HAP-1 (cell line): Measurements from ENCODE around the gene GALR3.

Experiments used
- DNase-seq, 2 experiments: peaks; one replicate each; pipeline ENCODE4 v3.0.0-alpha.2; 2016 to 2020; ENCODE audit warnings: low spot score in 2 of 2
- H3K27me3 ChIP-seq: fragments of 250-450 bp; sonication (Bioruptor Pico); 2 replicates; pipeline ENCODE4 v1.5.1; 2020; ENCODE audit warnings: low read depth, mild to moderate bottlenecking, moderate library complexity
- H3K36me3 ChIP-seq: fragments of 250-450 bp; sonication (Bioruptor Pico); replicated peaks from 2 replicates; pipeline ENCODE4 v1.5.1; 2020; ENCODE audit warnings: mild to moderate bottlenecking
- H3K4me1 ChIP-seq: fragments of 250-450 bp; sonication (Bioruptor Pico); 2 replicates; pipeline ENCODE4 v1.5.1; 2020; ENCODE audit warnings: mild to moderate bottlenecking
- H3K4me3 ChIP-seq: fragments of 250-450 bp; sonication (Bioruptor Pico); 2 replicates; pipeline ENCODE4 v1.5.1; 2020; ENCODE audit warnings: mild to moderate bottlenecking, moderate library complexity
- H3K9me3 ChIP-seq: fragments of 250-450 bp; sonication (Bioruptor Pico); 2 replicates; pipeline ENCODE4 v1.5.1; 2020; ENCODE audit warnings: mild to moderate bottlenecking, moderate library complexity
- in situ Hi-C: fragments of 300-500 bp; cut with MboI; formaldehyde crosslinking; loops from 3 replicates; pipeline ENCODE4 v1.14.3; 2020; ENCODE audit warnings: low sequenced_read_pairs, inconsistent platforms, mixed read lengths

GALR3 gene, protein sequence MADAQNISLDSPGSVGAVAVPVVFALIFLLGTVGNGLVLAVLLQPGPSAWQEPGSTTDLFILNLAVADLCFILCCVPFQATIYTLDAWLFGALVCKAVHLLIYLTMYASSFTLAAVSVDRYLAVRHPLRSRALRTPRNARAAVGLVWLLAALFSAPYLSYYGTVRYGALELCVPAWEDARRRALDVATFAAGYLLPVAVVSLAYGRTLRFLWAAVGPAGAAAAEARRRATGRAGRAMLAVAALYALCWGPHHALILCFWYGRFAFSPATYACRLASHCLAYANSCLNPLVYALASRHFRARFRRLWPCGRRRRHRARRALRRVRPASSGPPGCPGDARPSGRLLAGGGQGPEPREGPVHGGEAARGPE

GRCh38 chr22:37823134-37823985 is at the start of gene GALR3:
Gene GALR3, plus strand, starts transcription at chr22:37823382. Its CDS starts 25 bp downstream, at chr22:37823407.
- Histone ChIP-seq H3K4me3 (no peak within 1 kb of the TSS), H3K36me3 (no peaks in the 10 kb centered on the region), H3K27me3 (no peaks in the 10 kb centered on the region), H3K9me3 (no peaks in the 10 kb centered on the region), H3K4me1 (no peaks in the 10 kb centered on the region)
- DNase-seq, result no peak
- in situ Hi-C loops, result no loop called here

DNA sequence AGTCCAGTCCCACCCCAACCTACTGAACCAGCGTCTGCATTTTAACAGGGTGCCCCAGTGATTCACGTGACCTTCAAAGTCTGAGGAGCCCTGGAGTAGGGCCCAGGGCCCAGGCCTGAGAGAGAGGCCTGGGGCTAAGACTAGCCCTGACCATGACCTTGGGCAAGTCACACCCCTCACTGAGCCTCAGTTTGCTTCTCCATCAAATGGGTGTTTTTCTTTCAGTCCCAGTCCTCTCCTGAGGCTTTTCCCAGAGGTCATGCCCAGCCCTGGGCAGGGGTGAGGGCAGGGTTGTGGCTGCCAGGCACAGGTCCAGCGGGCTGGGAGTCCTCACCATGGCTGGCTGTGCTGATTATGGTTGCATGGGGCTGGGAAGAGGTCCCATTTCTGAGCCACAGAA is 48.5 kb upstream of the GALR3 start:
- Histone ChIP-seq H3K4me1 (peaks cover 10% of the 10 kb centered on the region), H3K4me3 (no peak overlapping the region), H3K27me3 (no peaks in the 10 kb centered on the region), H3K36me3 (peaks cover 13% of the 10 kb centered on the region), H3K9me3 (no peaks in the 10 kb centered on the region)
- no peak for DNase-seq
- in situ Hi-C loops, result no loop called here

GRCh38 chr22:37775785-37776638 is 47.2 kb upstream of the GALR3 start:
- peaks cover 11% of the 10 kb centered on the region for H3K36me3 ChIP-seq
- in situ Hi-C loops, result no loop called here
- DNase-seq, result no peak
- peaks cover 10% of the 10 kb centered on the region for H3K4me1 ChIP-seq
- H3K27me3 ChIP-seq, result no peaks in the 10 kb centered on the region
- H3K4me3 ChIP-seq, result no peak overlapping the region
- H3K9me3 ChIP-seq, result no peaks in the 10 kb centered on the region

DNA sequence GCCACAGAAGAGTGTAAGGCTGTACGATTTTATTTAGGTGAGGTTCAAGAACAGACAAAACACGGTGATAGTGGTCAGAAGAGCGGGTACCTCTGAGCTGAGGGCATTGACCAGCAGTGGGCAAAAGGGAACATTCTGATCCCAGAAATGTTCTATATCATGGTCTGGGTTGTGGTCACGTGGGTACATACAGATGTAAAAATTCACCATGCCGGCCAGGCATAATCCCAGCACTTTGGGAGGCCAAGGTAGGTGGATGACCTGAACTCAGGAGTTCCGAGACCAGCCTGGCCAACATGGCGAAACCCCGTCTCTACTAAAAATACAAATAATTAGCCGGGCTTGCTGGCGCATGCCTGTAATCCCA is 46.6 kb upstream of the GALR3 start:
- Histone ChIP-seq H3K9me3 (no peaks in the 10 kb centered on the region), H3K4me3 (no peak overlapping the region), H3K4me1 (peaks cover 10% of the 10 kb centered on the region), H3K36me3 (peaks cover 7% of the 10 kb centered on the region), H3K27me3 (no peaks in the 10 kb centered on the region)
- in situ Hi-C loops, result no loop called here
- no peak for DNase-seq

DNA sequence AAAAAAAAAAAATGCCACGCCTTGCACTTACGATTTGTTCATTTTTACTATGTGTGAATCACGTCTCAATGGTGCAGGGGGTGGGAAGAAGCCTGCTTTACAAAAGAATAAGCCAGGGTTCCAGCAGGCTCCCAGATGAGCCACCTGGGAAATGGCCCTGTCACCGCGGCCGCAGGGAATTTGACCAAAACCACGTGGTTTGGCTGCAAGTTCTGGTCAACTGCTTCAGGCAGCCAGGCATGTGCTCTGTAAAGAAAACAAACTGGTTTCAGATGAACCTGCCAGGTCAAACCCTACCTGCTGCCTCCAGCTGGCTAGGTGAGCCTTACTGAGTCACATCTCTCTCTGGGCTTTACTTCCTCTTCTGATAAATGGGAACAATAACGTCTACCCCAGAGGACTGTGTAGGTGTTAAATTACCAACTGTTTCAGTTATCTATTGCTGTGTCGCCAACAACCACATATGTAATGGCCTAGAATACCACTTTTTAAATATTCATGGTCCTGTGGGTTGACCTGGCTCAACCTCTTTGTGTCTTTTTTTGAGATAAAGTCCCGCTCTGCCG is 46.0 kb upstream of the GALR3 start:
- in situ Hi-C loops, result no loop called here
- peaks cover 10% of the 10 kb centered on the region for H3K4me1 ChIP-seq
- peak; percentile 56 to 74 for DNase-seq
- H3K36me3 ChIP-seq, result peaks cover 3% of the 10 kb centered on the region
- no peak overlapping the region for H3K4me3 ChIP-seq
- H3K27me3 ChIP-seq, result no peaks in the 10 kb centered on the region
- H3K9me3 ChIP-seq, result no peaks in the 10 kb centered on the region

GRCh38 chr22:37778370-37779009 is 44.7 kb upstream of the GALR3 start:
- Histone ChIP-seq H3K9me3 (no peaks in the 10 kb centered on the region), H3K4me1 (peaks cover 10% of the 10 kb centered on the region), H3K4me3 (no peak overlapping the region), H3K27me3 (no peaks in the 10 kb centered on the region), H3K36me3 (no peaks in the 10 kb centered on the region; the same call in 1 of the 2 replicates)
- in situ Hi-C loops, result no loop called here
- no peak for DNase-seq

DNA sequence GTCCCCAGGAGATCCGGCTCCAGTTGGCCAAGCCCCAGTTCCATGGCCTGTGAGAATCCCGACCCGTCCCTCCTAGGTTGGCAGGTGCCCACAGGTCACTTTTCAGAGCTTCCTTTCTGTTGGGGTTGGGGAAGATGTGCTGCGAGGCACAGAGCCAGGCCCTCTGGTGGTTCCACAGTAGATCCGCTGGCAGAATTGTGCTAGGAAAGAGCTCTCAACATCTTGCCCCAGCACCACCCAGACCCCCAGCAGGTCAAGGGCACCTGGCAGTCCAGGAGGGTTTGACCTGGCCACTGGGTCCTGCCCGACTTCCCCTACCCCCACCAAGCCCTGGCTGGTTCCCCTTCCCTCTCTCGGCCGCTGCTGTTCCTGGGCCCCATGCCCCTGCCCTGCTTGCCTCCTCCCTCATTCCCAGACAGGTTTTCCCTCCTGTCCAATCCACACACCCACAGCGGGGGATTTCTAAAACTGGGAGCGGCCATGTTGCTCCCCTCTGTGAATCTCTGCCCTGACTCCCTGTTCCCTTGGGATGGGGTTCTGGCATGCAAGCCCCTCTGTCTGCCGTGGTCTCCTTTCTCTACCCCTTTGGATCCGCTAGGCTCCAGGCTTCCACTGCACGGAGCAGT is 41.6 kb upstream of the GALR3 start:
- no peak for DNase-seq
- in situ Hi-C loops, result no loop called here
- Histone ChIP-seq H3K36me3 (no peaks in the 10 kb centered on the region), H3K4me1 (peaks cover 8% of the 10 kb centered on the region), H3K9me3 (no peaks in the 10 kb centered on the region), H3K4me3 (no peak overlapping the region), H3K27me3 (no peaks in the 10 kb centered on the region)

DNA sequence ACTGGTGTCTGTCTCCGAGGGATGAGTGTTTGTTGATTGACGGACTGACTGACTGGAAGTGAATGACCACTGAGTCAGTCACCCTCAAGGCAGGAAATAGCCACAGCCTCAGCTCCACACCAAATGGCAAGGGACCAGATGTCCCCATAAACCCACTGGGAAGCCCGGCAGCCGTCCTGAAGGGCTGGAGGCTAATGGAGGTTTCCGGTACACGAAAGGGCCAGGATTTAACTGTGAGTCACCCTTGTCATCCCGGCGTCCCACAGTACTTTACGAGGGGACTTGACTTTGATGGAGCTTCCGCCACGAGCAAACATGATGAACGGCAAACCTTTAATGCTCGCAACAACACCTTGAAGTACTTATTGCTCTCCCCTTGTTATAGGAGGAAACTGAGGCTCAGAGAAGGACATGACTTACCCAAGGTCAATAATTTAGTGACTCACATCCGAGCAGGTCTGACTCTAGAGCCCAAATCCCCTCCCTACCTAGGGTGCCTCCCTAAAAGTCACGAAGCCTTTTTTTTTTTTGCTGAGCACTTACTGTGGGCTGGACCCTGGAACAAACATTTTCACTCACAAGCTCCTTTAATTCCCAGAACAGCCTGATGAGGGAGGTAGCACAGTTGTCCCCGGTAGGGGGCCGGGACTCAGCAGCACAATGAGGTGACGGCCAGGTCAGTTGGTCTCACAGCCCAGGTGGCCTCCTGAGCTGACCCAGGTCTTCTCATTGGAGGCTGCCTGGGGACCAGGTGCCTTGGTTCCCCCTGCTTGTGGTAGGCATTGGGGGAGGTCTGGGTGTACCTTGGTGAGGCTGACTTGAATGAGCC is 40.6 kb upstream of the GALR3 start:
- in situ Hi-C loops, result no loop called here
- Histone ChIP-seq H3K4me1 (no peaks in the 10 kb centered on the region; the same call in 1 of the 2 replicates), H3K36me3 (no peaks in the 10 kb centered on the region), H3K27me3 (no peaks in the 10 kb centered on the region), H3K9me3 (no peaks in the 10 kb centered on the region), H3K4me3 (no peak overlapping the region)
- DNase-seq, result no peak

GRCh38 chr22:37784829-37785495 is 38.2 kb upstream of the GALR3 start:
- H3K4me1 ChIP-seq, result no peaks in the 10 kb centered on the region
- no peak for DNase-seq
- H3K9me3 ChIP-seq, result no peaks in the 10 kb centered on the region
- in situ Hi-C loops, result no loop called here
- H3K4me3 ChIP-seq, result no peak overlapping the region
- no peaks in the 10 kb centered on the region for H3K27me3 ChIP-seq
- H3K36me3 ChIP-seq, result no peaks in the 10 kb centered on the region

DNA sequence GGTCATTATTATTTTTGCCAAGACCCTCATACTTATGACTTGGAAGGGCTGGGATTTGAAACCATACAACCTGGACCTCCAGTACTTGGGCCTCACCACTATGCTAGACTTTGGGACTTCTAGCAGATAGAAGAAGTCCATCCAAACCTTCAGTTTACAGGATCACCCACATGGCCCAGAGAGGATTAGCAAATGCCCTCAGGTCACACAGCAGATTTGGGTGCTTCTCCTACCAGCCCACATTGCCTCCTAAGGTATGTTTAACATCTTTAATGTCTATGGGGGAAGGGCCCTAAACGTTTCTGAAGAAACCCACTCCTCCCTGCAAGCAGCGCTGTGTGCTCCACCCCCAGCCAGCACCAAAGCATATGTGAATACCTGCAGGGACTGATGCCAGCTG is 32.9 kb upstream of the GALR3 start:
- no peaks in the 10 kb centered on the region for H3K36me3 ChIP-seq
- DNase-seq, result no peak
- H3K27me3 ChIP-seq, result no peaks in the 10 kb centered on the region
- no peak overlapping the region for H3K4me3 ChIP-seq
- H3K4me1 ChIP-seq, result no peaks in the 10 kb centered on the region
- in situ Hi-C loops, result no loop called here
- H3K9me3 ChIP-seq, result no peaks in the 10 kb centered on the region

GRCh38 chr22:37792494-37792893 is 30.7 kb upstream of the GALR3 start:
- H3K4me3 ChIP-seq, result no peak overlapping the region
- no peaks in the 10 kb centered on the region for H3K27me3 ChIP-seq
- H3K36me3 ChIP-seq, result no peaks in the 10 kb centered on the region
- no peaks in the 10 kb centered on the region for H3K4me1 ChIP-seq
- no peaks in the 10 kb centered on the region for H3K9me3 ChIP-seq
- in situ Hi-C loops, result no loop called here
- no peak for DNase-seq

GRCh38 chr22:37794376-37794775 is 28.8 kb upstream of the GALR3 start:
- no peak for DNase-seq
- no peaks in the 10 kb centered on the region for H3K4me1 ChIP-seq
- no peaks in the 10 kb centered on the region for H3K9me3 ChIP-seq
- no peak overlapping the region for H3K4me3 ChIP-seq
- in situ Hi-C loops, result no loop called here
- H3K36me3 ChIP-seq, result no peaks in the 10 kb centered on the region
- H3K27me3 ChIP-seq, result no peaks in the 10 kb centered on the region
